ENCODE results near the gene ZNF335.

The ZNF335 gene

DNA sequence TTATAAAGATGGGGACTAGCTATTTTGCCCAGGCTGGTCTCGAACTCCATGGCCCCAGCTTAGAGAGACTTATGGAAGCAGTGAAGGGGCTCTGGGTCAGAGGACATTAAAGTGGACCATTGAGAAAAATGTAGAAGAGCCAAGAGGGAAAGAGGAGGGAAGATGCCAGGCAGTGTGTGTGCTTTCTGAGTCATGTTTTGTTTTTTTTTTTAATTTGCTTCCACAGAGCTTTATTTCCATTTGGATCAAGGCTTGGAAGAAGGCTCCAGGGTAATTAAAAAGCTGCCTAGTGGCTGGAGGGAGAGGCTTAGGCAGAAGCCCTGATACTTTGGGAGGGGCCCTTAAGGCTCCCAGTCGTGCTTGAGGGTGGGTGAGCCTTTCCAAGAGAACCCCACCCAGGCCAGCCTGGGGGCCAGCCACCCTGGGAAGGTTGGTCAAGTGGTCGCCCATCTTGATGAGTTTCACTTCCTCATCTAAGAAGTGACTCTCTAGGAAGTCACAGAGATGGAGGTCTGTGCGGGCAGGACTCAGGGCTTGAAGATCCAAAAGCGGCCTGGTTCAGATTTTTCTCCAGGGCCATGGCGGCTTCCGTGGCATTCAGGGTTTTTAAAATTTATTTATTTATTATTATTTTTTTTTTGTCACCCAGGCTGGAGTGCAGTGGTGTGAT lies 3.0 kb upstream of the ZNF335 start:
- DNase-seq (ENCODE audit: insufficient read length, low spot score) (no peak), FAIRE-seq (no peak)
- TF ChIP-seq POLR2A (IDR thresholded peaks at IDR 0.05; ENCODE audit: low read depth, low read length) (no peak), SPI1 (IDR thresholded peaks at IDR 0.05; ENCODE audit: low read depth, low read length) (peak; percentile 95)

DNA sequence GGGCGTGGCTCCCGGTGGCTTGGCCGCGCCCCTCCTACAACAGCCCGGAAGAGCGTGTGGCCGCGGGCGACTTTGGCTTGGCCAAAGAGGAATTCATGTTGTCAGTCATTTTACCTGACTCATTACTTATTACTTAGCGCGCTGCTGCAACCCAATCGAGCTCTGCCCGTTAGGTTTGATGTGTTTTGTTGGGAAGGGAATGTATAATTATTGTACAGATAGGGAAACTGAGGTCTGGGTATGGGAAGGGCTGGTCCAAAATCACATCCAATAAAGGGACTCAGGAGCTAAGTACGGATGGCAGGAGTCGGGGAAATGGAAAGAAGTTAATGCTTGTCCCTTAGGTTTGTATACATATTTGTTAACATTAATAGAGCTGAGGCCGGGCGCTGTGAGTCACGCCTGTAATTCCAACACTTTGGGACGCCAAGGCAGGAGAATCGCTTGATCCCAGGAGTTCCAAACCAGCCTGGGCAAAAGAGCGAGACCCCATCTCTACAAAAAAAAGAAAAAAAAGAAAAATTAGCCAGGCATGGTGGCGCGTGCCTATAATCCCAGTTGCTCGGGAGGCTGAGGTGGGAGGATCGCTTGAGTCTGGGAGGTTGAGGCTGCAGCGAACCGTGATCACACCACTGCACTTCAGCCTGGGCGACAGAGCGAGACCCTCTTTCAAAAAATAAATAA lies 639 bp upstream of the ZNF335 start:
- FAIRE-seq = no peak
- peak; percentile 92 for DNase-seq (ENCODE audit: insufficient read length, low spot score)
- TF ChIP-seq TAF1 (IDR thresholded peaks at IDR 0.05; ENCODE audit: low read depth, low read length) = peak; percentile 35
- no peak for TF ChIP-seq POU2F2 (IDR thresholded peaks at IDR 0.05; ENCODE audit: low read depth, low read length)

DNA sequence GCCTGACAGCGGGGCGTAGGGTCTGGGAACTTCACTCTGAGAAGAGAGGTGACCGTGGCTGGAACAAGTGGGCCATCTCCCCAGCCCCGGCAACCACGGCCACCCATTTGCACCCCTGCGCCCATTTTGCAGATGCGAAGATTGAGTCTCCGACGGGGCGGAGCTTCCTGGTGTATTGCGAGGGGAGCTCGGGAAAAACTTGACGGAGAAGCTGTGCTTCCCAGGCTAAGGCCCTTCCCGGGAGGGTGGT lies 653 bp downstream of the ZNF335 start:
- TF ChIP-seq PAX5 (IDR thresholded peaks at IDR 0.05; ENCODE audit: insufficient read depth, low read length, severe bottlenecking) = no peak
- peak; percentile 79; the same call in 1 of the 2 replicates for TF ChIP-seq POLR2A (IDR thresholded peaks at IDR 0.05; ENCODE audit: low read depth, low read length)
- peak; percentile 94 for TF ChIP-seq TAF1 (IDR thresholded peaks at IDR 0.05; ENCODE audit: low read depth, low read length)
- no peak for TF ChIP-seq POLR2AphosphoS5 (IDR thresholded peaks at IDR 0.05; ENCODE audit: low read depth, low read length)
- no peak; the same call in 1 of the 2 replicates for TF ChIP-seq POU2F2 (IDR thresholded peaks at IDR 0.05; ENCODE audit: low read depth, low read length)
- DNase-seq (ENCODE audit: insufficient read length, low spot score) = peak; percentile 58
- no peak for FAIRE-seq

DNA sequence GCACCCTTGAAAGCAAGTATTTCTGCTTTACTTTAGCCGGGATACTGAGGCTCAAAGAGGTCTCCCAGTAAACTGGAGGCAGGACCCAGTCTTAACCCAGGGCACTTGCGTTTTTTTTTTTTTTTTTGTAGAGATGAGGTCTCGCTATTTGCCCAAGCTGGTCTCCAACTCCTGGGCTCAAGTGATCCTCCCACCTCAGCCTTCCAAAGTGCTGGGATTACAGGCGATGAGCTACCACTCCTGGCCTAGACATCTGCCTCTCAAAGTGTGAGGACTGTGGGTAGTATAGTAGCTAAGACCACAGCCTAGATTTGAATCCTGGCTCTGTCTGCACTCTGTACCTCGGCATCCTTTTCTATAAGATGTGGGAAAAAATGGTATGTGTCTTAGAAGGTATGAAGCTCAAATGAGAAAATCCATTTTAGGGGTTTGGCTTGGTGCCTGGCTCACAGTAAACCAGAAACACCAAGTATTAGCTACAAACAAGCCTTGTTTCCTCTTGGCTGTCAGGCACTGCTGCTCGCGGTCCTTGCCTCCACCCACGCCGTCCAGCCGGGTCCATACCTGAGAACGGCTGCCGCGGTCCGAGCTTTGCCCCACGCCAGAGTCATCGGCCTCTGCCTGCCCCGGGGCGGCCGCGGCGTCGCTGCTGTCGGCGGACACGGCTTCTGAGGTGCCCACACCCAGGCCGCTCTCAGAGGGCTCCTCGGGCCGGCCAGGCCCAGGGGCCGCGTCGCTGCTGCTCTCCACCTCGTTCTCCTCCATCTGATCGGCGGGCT lies 1.2 kb downstream of the ZNF335 start:
- DNase-seq (ENCODE audit: insufficient read length, low spot score) = no peak
- FAIRE-seq = peak; percentile 9
- no peak for TF ChIP-seq POU2F2 (IDR thresholded peaks at IDR 0.05; ENCODE audit: low read depth, low read length)
- TF ChIP-seq TAF1 (IDR thresholded peaks at IDR 0.05; ENCODE audit: low read depth, low read length) = 0 out of 2 replicates have a peak, but pooled peaks have one; percentile 7

DNA sequence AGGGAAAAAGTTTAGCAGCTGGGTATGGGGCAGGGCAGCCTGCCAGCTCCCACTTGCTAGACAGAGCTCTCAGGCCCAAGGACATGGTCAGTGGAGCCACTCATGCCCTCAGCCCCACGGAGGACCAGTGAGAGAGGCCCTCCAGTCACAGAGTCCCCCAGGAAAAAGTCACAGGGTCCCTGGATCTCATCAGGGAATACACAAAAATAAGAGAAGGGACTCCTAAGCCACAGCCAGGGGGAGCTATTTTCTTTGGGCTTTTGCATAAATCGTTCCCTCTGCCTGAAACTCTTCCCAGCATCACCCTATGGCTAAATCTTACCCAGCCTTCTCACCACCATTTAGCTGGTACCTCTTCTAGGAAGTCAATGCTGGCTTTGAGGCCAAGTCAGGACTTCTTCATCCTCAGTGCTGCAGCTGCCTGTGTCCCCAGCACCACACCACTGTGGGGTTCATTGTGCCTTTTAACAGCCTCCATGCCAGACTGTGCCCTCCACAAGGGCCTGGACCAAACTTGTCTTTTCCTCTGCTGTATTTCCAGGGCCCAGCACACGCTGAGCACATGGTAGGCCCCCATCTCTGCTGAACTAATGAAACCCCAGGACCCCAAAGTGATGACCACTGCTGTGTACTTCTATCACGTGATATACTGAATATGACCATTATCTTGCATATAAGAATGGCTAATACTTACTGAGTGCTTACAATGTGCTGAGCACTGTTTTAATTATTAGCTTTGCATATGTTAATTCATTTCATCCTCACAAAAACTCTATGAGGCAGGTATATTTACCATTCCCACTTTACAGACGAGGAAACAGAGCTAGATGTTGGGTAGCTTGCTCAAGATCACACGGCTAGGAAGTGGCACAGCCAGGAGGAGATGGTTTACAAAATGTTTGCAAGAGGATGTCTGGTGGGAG lies 2.0 kb downstream of the ZNF335 start:
- TF ChIP-seq POLR2A (IDR thresholded peaks at IDR 0.05; ENCODE audit: low read depth, low read length) = no peak
- no peak for TF ChIP-seq POU2F2 (IDR thresholded peaks at IDR 0.05; ENCODE audit: low read depth, low read length)
- no peak for TF ChIP-seq POLR2AphosphoS5 (IDR thresholded peaks at IDR 0.05; ENCODE audit: low read depth, low read length)
- FAIRE-seq (no peak), DNase-seq (ENCODE audit: insufficient read length, low spot score) (no peak)

DNA sequence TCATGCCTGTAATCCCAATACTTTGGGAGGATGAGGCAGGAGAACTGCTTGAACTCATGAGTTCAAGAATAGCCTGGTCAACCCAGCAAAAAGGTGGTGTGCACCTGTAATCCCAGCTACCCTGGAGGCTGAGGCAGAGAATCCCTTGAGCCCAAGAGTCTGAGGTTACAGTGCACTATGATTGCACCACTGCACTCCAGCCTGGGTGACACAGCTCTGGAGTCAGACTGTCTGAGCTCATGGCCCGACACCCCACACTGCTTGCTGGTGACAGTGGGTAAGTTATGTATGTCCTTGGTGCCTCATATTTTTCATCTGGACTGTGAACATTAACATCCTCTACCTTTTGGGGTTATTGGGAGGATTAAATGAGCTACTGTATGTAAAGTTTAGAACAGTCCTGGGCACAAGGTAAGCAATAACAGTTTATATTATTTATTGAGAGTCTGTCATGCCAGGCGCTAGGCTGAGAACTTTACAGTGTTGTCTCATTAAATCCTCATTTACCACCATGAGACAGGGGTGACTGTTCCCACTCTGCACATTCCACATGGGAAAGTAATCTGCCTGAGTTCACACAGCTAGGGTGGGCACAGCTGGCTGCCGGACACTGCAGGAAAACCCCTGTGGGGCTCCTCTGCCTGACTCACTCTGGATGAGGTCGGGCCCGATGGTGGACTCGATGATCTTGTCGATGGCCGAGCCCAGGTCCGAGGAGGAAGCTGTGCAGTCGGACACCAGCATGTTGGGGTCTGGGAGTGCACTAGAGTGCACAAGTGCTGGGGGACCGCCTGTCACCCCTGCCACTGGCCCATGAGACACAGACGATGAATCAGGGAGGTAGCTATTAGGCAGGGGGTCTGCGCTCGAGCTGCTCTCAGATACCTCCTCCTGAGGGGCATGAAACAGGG lies 2.9 kb downstream of the ZNF335 start:
- DNase-seq (ENCODE audit: insufficient read length, low spot score) = no peak
- no peak for FAIRE-seq
- TF ChIP-seq TAF1 (IDR thresholded peaks at IDR 0.05; ENCODE audit: low read depth, low read length) (no peak), POLR2AphosphoS5 (IDR thresholded peaks at IDR 0.05; ENCODE audit: low read depth, low read length) (no peak), POLR2A (IDR thresholded peaks at IDR 0.05; ENCODE audit: low read depth, low read length) (no peak), PAX5 (IDR thresholded peaks at IDR 0.05; ENCODE audit: insufficient read depth, low read length, severe bottlenecking) (no peak), SPI1 (IDR thresholded peaks at IDR 0.05; ENCODE audit: low read depth, low read length) (no peak), POU2F2 (IDR thresholded peaks at IDR 0.05; ENCODE audit: low read depth, low read length) (no peak)

DNA sequence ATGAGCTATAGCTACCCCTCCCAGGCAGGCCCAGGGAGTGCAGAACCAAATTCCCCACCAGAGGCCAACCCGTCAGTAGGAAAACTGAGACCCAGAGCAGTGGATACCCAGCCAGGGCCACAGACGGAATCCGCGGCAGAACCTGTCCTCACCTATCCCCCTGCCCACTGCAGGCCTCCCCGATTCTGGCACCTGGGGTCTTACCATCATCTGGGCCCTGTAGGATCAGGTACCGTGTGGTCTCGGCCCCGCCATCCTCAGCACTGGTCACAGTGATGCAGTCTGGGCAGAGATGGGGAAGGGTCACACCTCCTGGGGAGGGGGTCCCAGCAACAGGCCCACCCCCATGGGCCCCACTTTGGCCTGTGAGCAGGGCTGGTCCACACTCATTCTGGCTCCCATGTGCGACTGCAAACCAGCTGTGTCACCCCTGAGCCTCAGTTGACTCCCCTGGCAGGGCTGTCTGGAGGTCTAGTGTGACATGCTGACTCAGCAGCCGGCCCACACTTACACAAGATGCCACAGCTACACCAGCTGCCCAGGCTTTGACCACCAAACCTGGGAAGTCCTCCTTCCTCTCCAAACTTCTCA lies 3.8 kb downstream of the ZNF335 start:
- no peak for DNase-seq (ENCODE audit: insufficient read length, low spot score)
- TF ChIP-seq POU2F2 (IDR thresholded peaks at IDR 0.05; ENCODE audit: low read depth, low read length) = no peak
- no peak for TF ChIP-seq POLR2AphosphoS5 (IDR thresholded peaks at IDR 0.05; ENCODE audit: low read depth, low read length)
- no peak for TF ChIP-seq SPI1 (IDR thresholded peaks at IDR 0.05; ENCODE audit: low read depth, low read length)
- TF ChIP-seq POLR2A (IDR thresholded peaks at IDR 0.05; ENCODE audit: low read depth, low read length) = no peak
- no peak for TF ChIP-seq TAF1 (IDR thresholded peaks at IDR 0.05; ENCODE audit: low read depth, low read length)
- no peak for TF ChIP-seq PAX5 (IDR thresholded peaks at IDR 0.05; ENCODE audit: insufficient read depth, low read length, severe bottlenecking)

DNA sequence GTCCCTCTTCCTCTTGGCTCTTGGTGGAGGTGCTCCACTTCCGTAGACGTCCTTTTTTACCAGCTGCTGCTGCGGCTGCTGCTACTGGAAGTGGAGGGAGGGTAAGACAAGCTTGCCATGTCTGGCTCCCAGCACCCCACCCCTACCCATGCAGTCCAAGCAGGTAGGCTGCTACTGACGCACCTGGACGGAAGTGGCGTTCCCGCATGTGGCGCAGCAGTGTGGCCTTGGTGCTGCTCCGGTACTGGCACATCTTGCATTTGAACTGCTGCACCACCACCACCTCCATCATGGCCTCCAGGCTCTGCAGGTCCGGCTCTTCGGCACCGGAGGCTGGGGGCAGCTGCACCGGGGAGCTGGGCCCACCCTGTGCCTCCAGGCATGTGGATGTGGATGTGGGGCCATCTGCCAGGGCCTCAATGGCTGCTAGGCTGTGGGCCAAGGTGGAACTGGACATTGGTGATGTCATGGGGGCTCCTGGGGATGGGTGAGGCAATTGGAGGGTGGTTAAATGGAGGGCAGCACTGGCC lies 4.4 kb downstream of the ZNF335 start:
- DNase-seq (ENCODE audit: insufficient read length, low spot score) (no peak), FAIRE-seq (no peak)
- TF ChIP-seq POLR2A (IDR thresholded peaks at IDR 0.05; ENCODE audit: low read depth, low read length) (no peak), SPI1 (IDR thresholded peaks at IDR 0.05; ENCODE audit: low read depth, low read length) (no peak), PAX5 (IDR thresholded peaks at IDR 0.05; ENCODE audit: insufficient read depth, low read length, severe bottlenecking) (no peak), TAF1 (IDR thresholded peaks at IDR 0.05; ENCODE audit: low read depth, low read length) (no peak), POU2F2 (IDR thresholded peaks at IDR 0.05; ENCODE audit: low read depth, low read length) (no peak)

More for the DNA sequence above, 3.8 kb downstream of the ZNF335 start:
- FAIRE-seq = no peak
